Stimulated activated CD8-positive, alpha-beta memory T cell treated with anti-CD3 and anti-CD28 coated beads, Interleukin-2, amount 100 ng/mL, for 1 hour (primary cell): ENCODE data around the gene OPRD1.
A peak's percentile ranks its signal among the peaks of the same experiment; 100 is the strongest.

Experiments
- DNase-seq, 2 donors: peaks; one replicate each; pipeline ENCODE4 v3.0.0-alpha.2; 2020; ENCODE audit warnings: low read depth in 2 of 2

OPRD1 gene

GRCh38 chr1:28909198-28909597 lies 97.2 kb downstream of the OPRD1 start:
- DNase-seq: no peak

- DNase-seq: no peak
Observed at GRCh38 chr1:28910379-28911115, 98.6 kb downstream of the OPRD1 start.

GRCh38 chr1:28913786-28914227 lies 101.8 kb downstream of the OPRD1 start:
- no peak for DNase-seq

GRCh38 chr1:28914228-28915030 lies 102.5 kb downstream of the OPRD1 start, which contains the start of gene EPB41:
Gene EPB41 (plus strand): TSS chr1:28914569. CDS start chr1:28987438, 72,869 bp downstream.
- peak; percentile 84 to 87 for DNase-seq

GRCh38 chr1:28915031-28915895 lies 103.3 kb downstream of the OPRD1 start:
- DNase-seq: peak in 1 of 2 donors; percentile 18

GRCh38 chr1:28917757-28918118 lies 105.8 kb downstream of the OPRD1 start:
- DNase-seq: no peak
